Neural crest cell (in vitro differentiated cells): ENCODE data around the gene ARHGEF17. TPM values are rescaled to one million over a fixed set of nuclear protein-coding genes. Genes with fewer than 3 reads are reported as not detected.

Source experiments
- DNase-seq: peaks from one replicate; pipeline ENCODE4 v3.0.0; 2021; ENCODE audit warnings: low read depth, mixed read lengths, low spot score
- H3K27ac Mint-ChIP-seq: one replicate; pipeline ENCODE4 v1.8.0; 2021; ENCODE audit warnings: mild to moderate bottlenecking, mixed read lengths; ENCODE audit not compliant: unreplicated experiment
- H3K27me3 Mint-ChIP-seq: 2 replicates; pipeline ENCODE4 v1.8.0; 2021; ENCODE audit warnings: low read depth, mild to moderate bottlenecking, mixed read lengths
- H3K36me3 Mint-ChIP-seq: 2 replicates; pipeline ENCODE4 v1.8.0; 2021; ENCODE audit warnings: low read depth, mild to moderate bottlenecking, mixed read lengths
- H3K4me1 Mint-ChIP-seq: 2 replicates; pipeline ENCODE4 v1.8.0; 2021; ENCODE audit warnings: mixed read lengths
- H3K4me3 Mint-ChIP-seq: one replicate; pipeline ENCODE4 v1.8.0; 2021; ENCODE audit warnings: mild to moderate bottlenecking, mixed read lengths
- H3K9me3 Mint-ChIP-seq: 2 replicates; pipeline ENCODE4 v1.8.0; 2021; ENCODE audit warnings: mixed read lengths
- total RNA-seq: library from RNA; stranded (reverse); gene quantifications from 2 replicates; pipeline ENCODE4 v1.2.1, GENCODE V29; 2021
- TF ChIP-seq, protein P1 (sequence below): fragments of 200-600 bp; sonication (generic); conservative IDR thresholded peaks from 2 replicates; pipeline ENCODE4 v1.5.0; 2021; ENCODE audit warnings: antibody characterized with exemption, mild to moderate bottlenecking

The ARHGEF17 gene
- total RNA-seq, 1 donor from 2014 or later = 55.7 TPM

DNA sequence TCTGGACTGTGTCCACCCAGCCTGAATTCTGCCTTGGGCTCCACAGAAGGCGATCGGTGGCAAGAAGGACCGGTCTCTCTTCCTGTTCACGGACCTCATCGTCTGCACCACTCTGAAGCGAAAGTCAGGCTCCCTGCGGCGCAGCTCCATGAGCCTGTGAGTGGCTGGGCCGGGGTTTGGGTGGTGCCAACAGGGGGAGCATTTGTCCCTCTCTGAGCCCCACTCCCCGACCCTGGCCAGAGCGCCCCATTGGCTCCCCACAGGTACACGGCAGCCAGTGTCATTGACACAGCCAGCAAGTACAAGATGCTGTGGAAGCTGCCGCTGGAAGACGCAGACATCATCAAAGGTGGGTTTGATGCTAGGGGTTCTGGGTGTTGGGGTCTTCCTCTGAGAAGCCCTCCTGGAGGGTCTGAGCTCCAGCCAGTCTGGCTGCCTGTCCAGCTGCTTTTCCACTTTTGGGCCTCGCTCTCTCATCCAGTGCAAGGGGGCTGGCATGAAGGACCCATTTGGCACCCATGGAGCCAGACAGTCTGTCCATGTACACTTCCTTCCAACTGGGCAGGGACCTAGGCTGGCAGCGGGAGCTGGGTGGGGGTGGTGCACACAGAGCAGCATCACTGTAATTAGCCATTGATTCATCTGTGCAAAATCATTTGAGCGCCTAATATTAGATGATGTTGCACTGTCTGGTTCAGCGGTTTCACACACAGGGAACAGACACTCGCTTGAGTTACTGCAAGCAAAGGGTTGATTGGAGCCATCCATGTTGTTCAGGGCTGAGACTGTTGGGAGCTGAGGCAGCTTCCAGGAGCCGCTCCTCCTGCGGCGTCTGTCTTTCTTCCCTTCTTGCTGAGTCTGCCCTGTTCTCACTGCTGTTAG lies 49.1 kb downstream of the ARHGEF17 start:
- H3K36me3 Mint-ChIP-seq = peaks cover 3% of the 10 kb centered on the region
- H3K9me3 Mint-ChIP-seq = no peaks in the 10 kb centered on the region
- TF ChIP-seq, protein P1, sequence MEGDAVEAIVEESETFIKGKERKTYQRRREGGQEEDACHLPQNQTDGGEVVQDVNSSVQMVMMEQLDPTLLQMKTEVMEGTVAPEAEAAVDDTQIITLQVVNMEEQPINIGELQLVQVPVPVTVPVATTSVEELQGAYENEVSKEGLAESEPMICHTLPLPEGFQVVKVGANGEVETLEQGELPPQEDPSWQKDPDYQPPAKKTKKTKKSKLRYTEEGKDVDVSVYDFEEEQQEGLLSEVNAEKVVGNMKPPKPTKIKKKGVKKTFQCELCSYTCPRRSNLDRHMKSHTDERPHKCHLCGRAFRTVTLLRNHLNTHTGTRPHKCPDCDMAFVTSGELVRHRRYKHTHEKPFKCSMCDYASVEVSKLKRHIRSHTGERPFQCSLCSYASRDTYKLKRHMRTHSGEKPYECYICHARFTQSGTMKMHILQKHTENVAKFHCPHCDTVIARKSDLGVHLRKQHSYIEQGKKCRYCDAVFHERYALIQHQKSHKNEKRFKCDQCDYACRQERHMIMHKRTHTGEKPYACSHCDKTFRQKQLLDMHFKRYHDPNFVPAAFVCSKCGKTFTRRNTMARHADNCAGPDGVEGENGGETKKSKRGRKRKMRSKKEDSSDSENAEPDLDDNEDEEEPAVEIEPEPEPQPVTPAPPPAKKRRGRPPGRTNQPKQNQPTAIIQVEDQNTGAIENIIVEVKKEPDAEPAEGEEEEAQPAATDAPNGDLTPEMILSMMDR = no peak
- H3K4me1 Mint-ChIP-seq = peaks cover 4% of the 10 kb centered on the region
- H3K4me3 Mint-ChIP-seq = no peak overlapping the region
- peak overlapping the region; percentile 78 for H3K27ac Mint-ChIP-seq
- H3K27me3 Mint-ChIP-seq = no peaks in the 10 kb centered on the region
- no peak for DNase-seq

DNA sequence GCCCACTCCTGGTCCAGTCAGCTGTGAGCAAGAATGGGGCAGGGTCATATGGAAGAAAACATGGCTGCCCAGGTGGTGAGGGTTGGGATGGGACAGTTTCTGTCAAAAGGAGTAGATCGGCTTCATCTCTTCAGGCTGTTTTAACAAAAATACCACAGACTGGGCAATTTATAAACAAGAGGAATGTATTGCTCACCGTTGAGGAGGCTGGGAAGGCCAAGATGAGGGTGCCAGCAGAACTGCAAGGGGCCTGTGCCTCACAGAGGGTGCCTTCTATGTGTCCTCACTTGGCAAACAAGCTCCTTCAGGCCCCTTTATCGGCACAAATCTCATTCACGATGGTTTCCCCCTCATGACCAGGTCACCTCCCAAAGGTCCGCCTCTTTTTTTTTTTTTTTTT lies 50.0 kb downstream of the ARHGEF17 start:
- no peak for DNase-seq
- H3K4me1 Mint-ChIP-seq = peaks cover 4% of the 10 kb centered on the region
- TF ChIP-seq, protein P1 = no peak
- peak overlapping the region; percentile 78 for H3K27ac Mint-ChIP-seq
- H3K36me3 Mint-ChIP-seq = peaks cover 5% of the 10 kb centered on the region
- H3K27me3 Mint-ChIP-seq = no peaks in the 10 kb centered on the region
- no peaks in the 10 kb centered on the region for H3K9me3 Mint-ChIP-seq
- no peak overlapping the region for H3K4me3 Mint-ChIP-seq

DNA sequence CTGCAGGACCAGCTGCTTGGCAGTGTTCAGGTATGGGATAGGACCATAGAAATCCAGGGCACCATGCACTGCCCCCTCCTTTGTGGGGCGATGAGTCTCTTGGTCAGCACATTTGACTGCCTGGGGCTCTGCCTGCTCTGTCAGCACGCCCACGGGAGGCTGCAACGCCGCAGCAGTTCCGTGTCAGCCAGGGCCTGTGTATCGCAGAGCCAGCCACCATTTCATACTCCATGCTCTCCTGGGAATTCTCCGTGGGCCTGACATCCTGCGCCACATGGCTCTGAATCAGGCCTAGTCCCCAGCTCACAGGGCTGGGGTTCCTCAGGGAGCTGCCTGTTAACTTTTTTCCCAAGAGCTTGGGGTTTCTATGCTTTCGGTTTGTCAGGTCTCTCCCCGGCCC lies 51.3 kb downstream of the ARHGEF17 start:
- peaks cover 4% of the 10 kb centered on the region for H3K4me1 Mint-ChIP-seq
- peaks cover 5% of the 10 kb centered on the region for H3K36me3 Mint-ChIP-seq
- no peaks in the 10 kb centered on the region for H3K9me3 Mint-ChIP-seq
- no peaks in the 10 kb centered on the region for H3K27me3 Mint-ChIP-seq
- DNase-seq = no peak
- TF ChIP-seq, protein P1 = no peak
- no peak overlapping the region for H3K4me3 Mint-ChIP-seq
- no peak overlapping the region for H3K27ac Mint-ChIP-seq

DNA sequence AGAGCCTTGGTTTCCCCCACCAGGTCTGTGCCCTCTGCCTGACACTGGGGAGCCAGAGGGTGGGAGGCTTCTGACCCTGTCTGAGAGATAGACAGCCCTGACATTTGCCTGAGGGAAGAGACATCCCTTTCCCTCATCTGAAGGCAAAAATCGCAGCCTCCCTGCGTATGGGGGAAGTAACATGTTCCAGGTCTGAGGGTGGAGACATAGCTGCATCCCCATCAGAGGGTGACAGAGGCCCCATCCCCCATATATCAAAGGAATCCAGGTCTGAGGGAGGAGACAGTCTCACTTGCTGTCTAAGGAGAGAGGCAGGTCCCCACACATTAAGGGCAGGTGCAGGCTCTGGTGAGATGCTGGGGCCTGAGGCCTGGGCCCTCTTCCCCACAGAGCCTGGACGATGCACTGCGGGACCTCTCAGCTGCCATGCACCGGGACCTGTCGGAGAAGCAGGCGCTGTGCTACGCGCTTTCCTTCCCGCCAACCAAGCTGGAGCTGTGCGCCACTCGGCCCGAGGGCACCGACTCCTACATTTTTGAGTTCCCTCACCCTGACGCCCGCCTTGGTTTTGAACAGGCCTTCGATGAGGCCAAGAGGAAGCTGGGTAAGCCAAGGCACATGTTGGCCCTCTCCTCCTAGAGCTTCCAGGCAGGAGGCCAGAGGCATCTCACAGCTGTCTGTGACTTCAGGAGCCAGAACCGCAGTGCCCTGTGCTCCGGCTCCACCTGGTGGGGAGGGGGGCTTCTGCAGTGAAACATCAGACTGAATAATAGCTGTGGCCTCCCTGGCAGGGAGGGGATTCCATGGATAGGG lies 52.1 kb downstream of the ARHGEF17 start:
- no peaks in the 10 kb centered on the region for H3K27me3 Mint-ChIP-seq
- peaks cover 5% of the 10 kb centered on the region for H3K36me3 Mint-ChIP-seq
- TF ChIP-seq, protein P1 = peak; percentile 60
- peaks cover 4% of the 10 kb centered on the region for H3K4me1 Mint-ChIP-seq
- DNase-seq = peak; percentile 45
- no peaks in the 10 kb centered on the region for H3K9me3 Mint-ChIP-seq
- H3K27ac Mint-ChIP-seq = no peak overlapping the region
- H3K4me3 Mint-ChIP-seq = no peak overlapping the region

DNA sequence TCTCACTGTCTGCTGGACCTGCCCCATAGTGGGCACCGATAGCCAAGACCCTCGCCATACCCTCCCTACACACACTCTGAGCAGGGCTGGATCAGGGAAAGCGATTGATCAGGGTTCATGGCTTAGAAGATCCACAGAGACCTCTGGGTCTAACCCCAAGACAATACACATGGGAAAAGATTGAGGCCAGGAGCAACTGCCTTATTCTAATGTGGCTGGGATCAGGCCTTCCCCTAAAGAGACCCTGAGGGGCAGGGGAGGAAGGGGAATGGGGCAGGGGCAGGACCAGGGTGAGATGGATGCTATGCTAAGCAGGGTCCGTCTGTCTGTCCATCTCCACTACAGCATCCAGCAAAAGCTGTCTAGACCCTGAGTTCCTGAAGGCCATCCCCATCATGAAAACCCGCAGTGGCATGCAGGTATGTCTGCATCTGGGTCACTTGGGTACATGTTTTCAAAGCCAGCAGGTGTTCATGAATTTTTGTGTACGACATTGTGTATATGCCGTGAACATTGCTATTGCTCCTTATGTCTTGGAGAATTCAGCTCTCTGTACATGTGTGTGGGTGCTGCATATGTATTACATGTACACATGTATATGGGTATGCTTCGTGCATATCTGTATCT lies 52.8 kb downstream of the ARHGEF17 start:
- peaks cover 4% of the 10 kb centered on the region for H3K4me1 Mint-ChIP-seq
- H3K9me3 Mint-ChIP-seq = no peaks in the 10 kb centered on the region
- H3K27ac Mint-ChIP-seq = no peak overlapping the region
- H3K27me3 Mint-ChIP-seq = no peaks in the 10 kb centered on the region
- no peak for DNase-seq
- no peak overlapping the region for H3K4me3 Mint-ChIP-seq
- peaks cover 5% of the 10 kb centered on the region for H3K36me3 Mint-ChIP-seq
- TF ChIP-seq, protein P1 = no peak
